Activated T-helper 9 cell treated with anti-CD3 and anti-CD28 coated beads, Interleukin-2, amount 50 U/mL, for 16 hours (primary cell): ENCODE data around the gene PSMD1.

Experiments used
- DNase-seq: peaks from one replicate; pipeline ENCODE4 v3.0.0-alpha.2; 2020; ENCODE audit warnings: low read depth

Gene PSMD1

GRCh38 chr2:231211486-231211885, 154.8 kb downstream of the PSMD1 start:
- DNase-seq, result no peak

- DNase-seq, result no peak
Measured at GRCh38 chr2:231212329-231212845, 155.7 kb downstream of the PSMD1 start.

- DNase-seq, result no peak
Measured at GRCh38 chr2:231213931-231214642, 157.4 kb downstream of the PSMD1 start.

- no peak for DNase-seq
Measured at GRCh38 chr2:231218366-231218765, 161.7 kb downstream of the PSMD1 start.

- DNase-seq, result no peak
Measured at GRCh38 chr2:231219289-231219688, 162.6 kb downstream of the PSMD1 start.

- no peak for DNase-seq
Measured at GRCh38 chr2:231221761-231222160, 165.1 kb downstream of the PSMD1 start.
